Activated CD4-positive, alpha-beta memory T cell treated with anti-CD3 and anti-CD28 coated beads for 36 hours (primary cell): ENCODE results near the gene AGO3. TPM values are rescaled to one million over a fixed set of nuclear protein-coding genes. Genes with fewer than 3 reads are reported as not detected.

Source experiments
- CTCF ChIA-PET: fragments of 350-600 bp; sonication (Branson Sonifier 250); formaldehyde crosslinking; loops from one replicate; lab custom pipeline; 2021; ENCODE audit warnings: antibody characterized with exemption, inconsistent platforms; lab: Charles Lee
- POLR2A ChIA-PET: fragments of 350-600 bp; sonication (Branson Sonifier 250); formaldehyde crosslinking; loops from one replicate; lab custom pipeline; 2021; ENCODE audit warnings: antibody characterized with exemption; lab: Charles Lee
- DNase-seq: peaks from one replicate; pipeline ENCODE4 v3.0.0-alpha.2; 2020
- H3K27ac Mint-ChIP-seq: one replicate; pipeline ENCODE4 v1.8.0; 2021; ENCODE audit warnings: mixed read lengths
- H3K27me3 Mint-ChIP-seq: one replicate; pipeline ENCODE4 v1.8.0; 2021; ENCODE audit warnings: mixed read lengths
- H3K36me3 Mint-ChIP-seq: one replicate; pipeline ENCODE4 v1.8.0; 2021; ENCODE audit warnings: mixed read lengths
- H3K4me1 Mint-ChIP-seq: one replicate; pipeline ENCODE4 v1.8.0; 2021; ENCODE audit warnings: low read depth, mixed read lengths
- H3K4me3 Mint-ChIP-seq: one replicate; pipeline ENCODE4 v1.8.0; 2021; ENCODE audit warnings: mild to moderate bottlenecking, mixed read lengths
- H3K9me3 Mint-ChIP-seq: one replicate; pipeline ENCODE4 v1.8.0; 2021; ENCODE audit warnings: mixed read lengths
- intact Hi-C: fragments of 100-400 bp; cut with micrococcal nuclease; formaldehyde crosslinking; loops from one replicate; pipeline ENCODE4 v1.15.1; 2023
- total RNA-seq, 2 experiments: library from RNA; stranded (reverse); gene quantifications; one replicate each; pipeline ENCODE4 v1.2.3, GENCODE V29; 2021

Gene AGO3
- total RNA-seq, 2 experiments from 2014 or later = 23.1 to 25.3 TPM

- Mint-ChIP-seq H3K36me3 (peaks cover 4% of the 10 kb centered on the region), H3K27me3 (peaks cover 23% of the 10 kb centered on the region), H3K4me1 (peaks cover 15% of the 10 kb centered on the region), H3K4me3 (no peak overlapping the region), H3K27ac (no peak overlapping the region), H3K9me3 (no peaks in the 10 kb centered on the region)
- intact Hi-C loops = no loop called here
- ChIA-PET POLR2A (no interaction called here), CTCF (interaction anchor here (1.1 to 2.0 kb wide), 4 partner anchors 199 to 213 kb away, joined by 3 to 6 read pairs (median 4); partner anchors contain the start of gene AGO1)
- no peak for DNase-seq
These were observed 155.8 kb downstream of the AGO3 start for GRCh38 chr1:36086529-36087232.

DNA sequence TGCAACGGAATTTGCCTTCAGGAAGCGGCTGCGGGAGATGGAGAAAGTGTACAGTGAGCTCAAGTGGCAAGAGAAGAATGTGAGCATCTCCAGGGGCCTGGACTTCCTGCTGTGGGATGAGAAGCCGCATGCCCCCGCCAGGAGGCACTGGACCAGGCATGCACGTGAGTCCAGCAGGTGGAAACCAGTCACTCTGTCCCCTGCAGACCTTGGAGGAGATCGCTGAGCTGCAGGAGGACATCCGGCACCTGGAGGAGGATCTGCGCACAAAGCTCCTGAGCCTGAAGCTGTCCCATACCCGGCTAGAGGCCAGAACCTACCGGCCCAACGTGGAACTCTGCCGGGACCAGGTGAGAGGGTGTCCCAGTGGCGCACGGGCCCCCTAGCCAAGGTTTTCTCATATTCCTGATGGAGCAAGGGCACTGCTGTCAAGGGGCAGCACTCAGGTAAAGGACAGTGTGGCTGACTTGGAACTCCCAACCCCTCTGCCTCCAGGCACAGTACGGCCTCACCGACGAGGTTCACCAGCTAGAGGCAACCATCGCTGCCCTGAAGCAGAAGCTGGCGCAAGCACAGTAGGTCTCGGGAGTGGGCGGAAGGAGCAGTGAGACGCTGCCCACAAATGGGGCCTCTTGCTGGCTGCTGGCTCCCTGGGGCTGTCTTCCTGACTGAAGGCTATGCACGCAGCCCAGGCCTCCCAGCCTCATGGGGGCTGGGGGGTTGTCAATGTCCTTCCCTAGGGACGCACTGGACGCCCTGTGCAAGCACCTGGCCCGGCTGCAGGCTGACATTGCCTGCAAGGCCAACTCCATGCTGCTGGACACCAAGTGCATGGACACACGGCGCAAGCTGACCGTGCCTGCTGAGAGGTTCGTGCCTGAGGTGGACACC is 156.6 kb downstream of the AGO3 start:
- Mint-ChIP-seq H3K9me3 (no peaks in the 10 kb centered on the region), H3K36me3 (peaks cover 8% of the 10 kb centered on the region), H3K27me3 (peaks cover 20% of the 10 kb centered on the region), H3K27ac (no peak overlapping the region), H3K4me1 (peaks cover 15% of the 10 kb centered on the region), H3K4me3 (no peak overlapping the region)
- DNase-seq = no peak
- intact Hi-C loops = loop anchor here (1.0 to 2.0 kb wide), 4 partner anchors 145 to 279 kb away; partner anchors contain the start of genes AGO1, AGO3 and AGO4
- ChIA-PET CTCF (interaction anchor here (0.6 to 2.0 kb wide), 4 partner anchors 140 to 213 kb away, joined by 3 to 6 read pairs (median 4); partner anchors contain the start of gene AGO1), POLR2A (no interaction called here)

DNA sequence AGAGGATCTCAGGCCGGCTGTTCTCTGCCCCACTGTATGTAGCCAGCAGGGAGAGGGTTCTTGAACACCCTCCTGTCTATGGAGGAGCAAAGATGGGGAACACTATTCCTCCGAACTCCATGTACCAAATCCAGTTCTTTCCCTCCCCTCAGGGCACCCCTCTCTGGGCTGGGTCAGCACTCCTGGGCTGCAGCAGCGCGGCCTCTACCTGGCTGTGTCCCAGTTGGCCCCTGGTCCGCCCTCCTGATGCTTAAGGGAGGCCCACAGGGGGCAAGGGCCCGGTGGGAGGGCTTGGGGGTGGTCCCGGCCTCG is 157.3 kb downstream of the AGO3 start:
- ChIA-PET POLR2A (no interaction called here), CTCF (no interaction called here)
- intact Hi-C loops = loop anchor here (1.0 to 2.0 kb wide), 4 partner anchors 146 to 279 kb away; partner anchors contain the start of genes AGO1, AGO3 and AGO4
- Mint-ChIP-seq H3K27me3 (peaks cover 17% of the 10 kb centered on the region), H3K9me3 (no peaks in the 10 kb centered on the region), H3K27ac (no peak overlapping the region), H3K4me1 (peaks cover 15% of the 10 kb centered on the region), H3K36me3 (peaks cover 11% of the 10 kb centered on the region), H3K4me3 (peak overlapping the region; percentile 89)
- no peak for DNase-seq

GRCh38 chr1:36088577-36089392 is 157.9 kb downstream of the AGO3 start, which contains the start of gene ADPRS:
Gene ADPRS, plus strand, starts transcription at chr1:36088892. Its CDS starts 13 bp downstream, at chr1:36088905.
- intact Hi-C loops = loop anchor here (1.0 to 2.0 kb wide), 4 partner anchors 146 to 280 kb away; partner anchors contain the start of genes AGO1, AGO3 and AGO4

DNA sequence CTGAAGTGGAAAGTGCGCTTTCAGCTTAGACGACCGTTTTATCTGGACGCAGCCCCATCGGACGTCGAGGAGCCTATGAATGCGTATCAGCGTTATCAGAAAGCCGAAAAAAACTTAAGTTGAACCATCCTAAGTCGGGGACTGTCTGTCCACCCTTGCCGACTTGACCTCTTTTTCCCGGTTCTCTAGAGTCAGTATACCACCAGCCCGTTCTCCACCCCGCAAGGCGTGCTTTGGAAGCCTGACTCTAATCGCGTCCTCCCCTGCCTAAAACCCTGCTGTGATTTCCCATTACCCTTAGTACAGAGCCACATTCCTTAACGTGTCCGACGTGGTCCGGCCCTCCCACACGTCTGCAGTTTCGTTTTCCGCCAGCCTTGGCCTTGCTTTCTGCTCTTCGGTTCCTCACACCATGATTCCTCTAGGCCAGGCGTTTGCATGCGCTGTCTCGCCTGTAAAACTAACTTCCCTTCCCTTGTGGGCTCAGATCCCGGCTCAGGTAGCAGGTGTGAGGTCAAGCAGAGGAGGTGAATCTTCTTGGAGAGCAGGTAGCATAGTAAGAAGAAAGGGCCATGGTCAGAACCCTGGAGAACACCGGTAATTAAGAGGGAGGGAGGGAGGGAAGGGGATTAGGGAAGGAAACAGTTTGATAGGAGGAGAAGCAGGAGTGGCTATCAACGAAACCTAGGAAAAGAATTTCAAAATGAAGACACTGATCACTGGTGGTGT is 158.7 kb downstream of the AGO3 start:
- peak overlapping the region; percentile 82 for H3K27ac Mint-ChIP-seq
- H3K4me3 Mint-ChIP-seq = peak overlapping the region; percentile 89
- POLR2A ChIA-PET = interaction anchor here (1.2 kb wide), 1 partner anchor 158 kb away, joined by 3 read pairs; no protein-coding TSS in a partner anchor
- intact Hi-C loops = loop anchor here (2.0 kb wide), 2 partner anchors 207 to 281 kb away; partner anchors contain the start of genes AGO1 and AGO4
- peaks cover 10% of the 10 kb centered on the region for H3K27me3 Mint-ChIP-seq
- CTCF ChIA-PET = interaction anchor here (0.6 to 0.9 kb wide), 3 partner anchors 62 to 330 kb away, joined by 3 to 4 read pairs (median 3); no protein-coding TSS in a partner anchor
- peaks cover 11% of the 10 kb centered on the region for H3K36me3 Mint-ChIP-seq
- DNase-seq = peak; percentile 29
- H3K4me1 Mint-ChIP-seq = peaks cover 13% of the 10 kb centered on the region
- no peaks in the 10 kb centered on the region for H3K9me3 Mint-ChIP-seq

More at GRCh38 chr1:36088577-36089392, 157.9 kb downstream of the AGO3 start, which contains the start of gene ADPRS:
- Mint-ChIP-seq H3K4me1 (peaks cover 15% of the 10 kb centered on the region), H3K27me3 (peaks cover 13% of the 10 kb centered on the region), H3K9me3 (no peaks in the 10 kb centered on the region), H3K36me3 (peaks cover 11% of the 10 kb centered on the region), H3K4me3 (peak within 1 kb of the TSS; percentile 89), H3K27ac (peak within 1 kb of the TSS; percentile 82)
- ChIA-PET POLR2A (interaction anchor here (1.2 kb wide), 1 partner anchor 157 kb away, joined by 3 read pairs; no protein-coding TSS in a partner anchor), CTCF (interaction anchor here (0.6 to 0.7 kb wide), 3 partner anchors 61 to 331 kb away, joined by 3 to 4 read pairs (median 3); no protein-coding TSS in a partner anchor)
- DNase-seq = peak; percentile 94

DNA sequence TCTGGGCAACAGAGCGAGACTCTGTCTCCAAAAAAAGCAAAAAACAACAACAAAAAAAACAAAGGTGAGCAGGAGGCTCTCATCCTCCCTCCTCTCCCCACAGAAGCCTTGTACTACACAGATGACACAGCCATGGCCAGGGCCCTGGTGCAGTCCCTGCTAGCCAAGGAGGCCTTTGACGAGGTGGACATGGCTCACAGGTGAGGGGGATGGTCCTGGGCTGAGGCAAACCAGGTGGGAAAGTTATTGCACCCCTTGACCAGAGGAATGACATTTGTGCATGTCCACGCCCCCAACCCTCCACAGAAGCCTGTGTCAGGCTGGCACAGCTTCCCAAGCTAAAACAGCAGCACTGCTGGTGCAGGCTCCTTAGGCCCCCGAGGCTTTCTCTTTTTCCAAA is 160.2 kb downstream of the AGO3 start:
- peaks cover 11% of the 10 kb centered on the region for H3K36me3 Mint-ChIP-seq
- no peaks in the 10 kb centered on the region for H3K27me3 Mint-ChIP-seq
- POLR2A ChIA-PET = interaction anchor here (1.2 kb wide), 1 partner anchor 160 kb away, joined by 3 read pairs; the partner anchor contains the start of gene AGO3
- CTCF ChIA-PET = interaction anchor here (0.9 to 1.1 kb wide), 2 partner anchors 9 to 278 kb away, joined by 3 to 4 read pairs; no protein-coding TSS in a partner anchor
- no peak overlapping the region for H3K27ac Mint-ChIP-seq
- no peak overlapping the region for H3K4me3 Mint-ChIP-seq
- DNase-seq = peak; percentile 8
- peaks cover 13% of the 10 kb centered on the region for H3K4me1 Mint-ChIP-seq
- intact Hi-C loops = no loop called here
- H3K9me3 Mint-ChIP-seq = no peaks in the 10 kb centered on the region

DNA sequence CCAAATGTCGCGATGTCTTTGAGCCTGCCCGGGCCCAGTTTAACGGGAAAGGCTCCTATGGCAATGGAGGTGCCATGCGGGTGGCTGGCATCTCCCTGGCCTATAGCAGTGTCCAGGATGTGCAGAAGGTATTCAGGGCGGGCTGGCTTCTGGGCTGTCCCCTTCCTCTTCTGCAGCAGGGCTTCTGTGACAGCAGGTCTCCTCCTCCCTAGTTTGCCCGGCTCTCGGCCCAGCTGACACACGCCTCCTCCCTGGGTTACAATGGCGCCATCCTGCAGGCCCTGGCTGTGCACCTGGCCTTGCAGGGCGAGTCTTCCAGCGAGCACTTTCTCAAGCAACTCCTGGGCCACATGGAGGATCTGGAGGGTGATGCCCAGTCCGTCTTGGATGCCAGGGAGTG is 160.8 kb downstream of the AGO3 start:
- no peak overlapping the region for H3K4me3 Mint-ChIP-seq
- H3K4me1 Mint-ChIP-seq = peaks cover 13% of the 10 kb centered on the region
- no peaks in the 10 kb centered on the region for H3K27me3 Mint-ChIP-seq
- no peaks in the 10 kb centered on the region for H3K9me3 Mint-ChIP-seq
- ChIA-PET CTCF (interaction anchor here (0.6 to 1.1 kb wide), 2 partner anchors 277 to 284 kb away, joined by 4 to 6 read pairs; partner anchors contain the start of gene AGO4), POLR2A (no interaction called here)
- intact Hi-C loops = no loop called here
- peaks cover 11% of the 10 kb centered on the region for H3K36me3 Mint-ChIP-seq
- peak; percentile 4 for DNase-seq
- H3K27ac Mint-ChIP-seq = no peak overlapping the region

DNA sequence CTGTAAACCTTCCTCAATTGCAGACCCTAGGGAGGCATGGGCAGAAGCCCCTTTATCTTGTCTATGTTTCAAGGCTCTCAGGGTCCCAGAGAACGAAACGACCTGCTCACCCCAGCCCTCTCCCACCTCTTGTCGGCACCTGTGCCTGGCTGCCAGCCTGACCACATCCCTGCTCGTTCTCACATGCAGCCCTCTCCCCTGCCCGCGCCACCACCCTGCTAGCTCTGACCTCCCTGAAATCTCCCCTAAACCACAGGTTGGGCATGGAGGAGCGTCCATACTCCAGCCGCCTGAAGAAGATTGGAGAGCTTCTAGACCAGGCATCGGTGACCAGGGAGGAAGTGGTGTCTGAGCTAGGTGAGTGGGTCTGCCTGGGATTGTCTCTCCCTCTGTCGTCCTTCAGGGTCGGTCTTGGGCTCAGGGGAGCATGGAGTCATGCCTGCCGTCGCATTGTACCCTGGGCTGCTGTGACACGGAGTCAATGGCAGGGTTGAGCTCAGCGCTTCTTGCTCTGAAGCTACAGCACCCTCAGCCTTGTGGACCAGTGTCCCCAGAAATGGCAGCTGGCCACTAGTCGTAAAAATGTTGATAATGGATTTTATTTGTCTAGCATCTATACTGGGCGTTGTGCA is 161.4 kb downstream of the AGO3 start:
- H3K27ac Mint-ChIP-seq = no peak overlapping the region
- intact Hi-C loops = no loop called here
- ChIA-PET CTCF (interaction anchor here (0.6 to 1.5 kb wide), 2 partner anchors 194 to 284 kb away, joined by 4 to 6 read pairs; partner anchors contain the start of gene AGO4), POLR2A (no interaction called here)
- DNase-seq = no peak
- no peaks in the 10 kb centered on the region for H3K27me3 Mint-ChIP-seq
- H3K4me3 Mint-ChIP-seq = no peak overlapping the region
- H3K36me3 Mint-ChIP-seq = peaks cover 11% of the 10 kb centered on the region
- peaks cover 13% of the 10 kb centered on the region for H3K4me1 Mint-ChIP-seq
- H3K9me3 Mint-ChIP-seq = no peaks in the 10 kb centered on the region

DNA sequence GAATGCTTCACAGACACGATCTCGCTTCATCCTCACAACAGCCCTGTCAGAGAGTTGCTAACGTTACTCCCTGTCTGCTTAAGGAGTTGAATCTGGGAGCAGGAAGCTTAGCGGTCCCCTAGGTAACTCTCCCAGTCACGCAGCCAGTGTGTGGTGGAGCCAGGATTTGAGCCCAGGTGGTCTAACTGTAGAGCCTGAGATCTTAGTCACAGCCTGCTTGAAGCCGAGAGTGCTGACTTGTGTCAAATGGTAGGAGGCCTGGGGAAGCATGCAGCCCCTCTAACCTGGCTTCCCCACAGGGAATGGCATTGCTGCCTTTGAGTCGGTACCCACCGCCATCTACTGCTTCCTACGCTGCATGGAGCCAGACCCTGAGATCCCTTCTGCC is 161.9 kb downstream of the AGO3 start:
- H3K4me1 Mint-ChIP-seq = peaks cover 13% of the 10 kb centered on the region
- no peak overlapping the region for H3K27ac Mint-ChIP-seq
- H3K36me3 Mint-ChIP-seq = peaks cover 11% of the 10 kb centered on the region
- ChIA-PET POLR2A (no interaction called here), CTCF (interaction anchor here (1.1 to 1.5 kb wide), 2 partner anchors 42 to 193 kb away, joined by 3 to 4 read pairs; no protein-coding TSS in a partner anchor)
- intact Hi-C loops = no loop called here
- no peak for DNase-seq
- H3K27me3 Mint-ChIP-seq = no peaks in the 10 kb centered on the region
- H3K4me3 Mint-ChIP-seq = no peak overlapping the region
- no peaks in the 10 kb centered on the region for H3K9me3 Mint-ChIP-seq

GRCh38 chr1:36093226-36093625 is 162.3 kb downstream of the AGO3 start:
- CTCF ChIA-PET = interaction anchor here (1.1 to 1.5 kb wide), 2 partner anchors 42 to 193 kb away, joined by 3 to 4 read pairs; no protein-coding TSS in a partner anchor
- no peak overlapping the region for H3K4me3 Mint-ChIP-seq
- H3K9me3 Mint-ChIP-seq = no peaks in the 10 kb centered on the region

More at GRCh38 chr1:36093226-36093625, 162.3 kb downstream of the AGO3 start:
- no peak overlapping the region for H3K27ac Mint-ChIP-seq
- H3K36me3 Mint-ChIP-seq = peaks cover 11% of the 10 kb centered on the region
- intact Hi-C loops = no loop called here
- peaks cover 11% of the 10 kb centered on the region for H3K4me1 Mint-ChIP-seq
- POLR2A ChIA-PET = no interaction called here
- no peak for DNase-seq
- H3K27me3 Mint-ChIP-seq = no peaks in the 10 kb centered on the region
